GM13977 (cell line): Measurements from ENCODE around the gene WBP2NL.
"Not testable (repeated sequence)": the region's sequence is repeated elsewhere in the genome, so short reads cannot be mapped to it uniquely, and the experiment has no call there.

Experiments used
- DNase-seq: peaks from one replicate; pipeline ENCODE4 v3.0.0; 2012; ENCODE audit warnings: low spot score
- CTCF ChIP-seq: IDR thresholded peaks from 2 replicates; pipeline ENCODE4 v1.5.1; 2012; ENCODE audit warnings: mild to moderate bottlenecking, control low read depth; ENCODE audit not compliant: insufficient read depth; ENCODE audit errors: extremely low read depth, missing control alignments
- in situ Hi-C: fragments of 300-500 bp; cut with MboI; formaldehyde crosslinking; loops from one replicate; pipeline ENCODE4 v1.12.0; 2022; ENCODE audit warnings: low sequenced_read_pairs, low pct_unique_long_range_greater_than_20kb, mixed read lengths, inconsistent platforms; ENCODE audit not compliant: unreplicated experiment

The WBP2NL gene

DNA sequence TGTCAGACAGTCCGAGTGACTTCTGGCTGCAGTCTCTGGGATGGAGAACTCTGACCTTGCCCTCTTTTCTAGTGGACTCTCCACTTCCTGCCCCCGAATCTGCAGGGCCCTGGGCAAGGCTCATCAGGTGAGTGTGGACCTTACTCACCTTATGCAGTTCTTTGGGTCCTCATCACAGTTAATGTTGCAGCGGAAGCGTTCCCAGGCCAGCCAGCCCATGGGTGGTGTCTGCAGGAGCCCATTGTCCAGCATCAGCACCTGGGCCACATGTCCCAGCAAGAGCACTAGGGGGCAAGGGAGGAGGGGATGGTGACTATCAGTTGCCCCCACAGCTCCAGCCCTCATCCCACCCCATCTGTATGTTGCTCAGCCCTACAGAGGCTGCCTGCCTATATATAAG lies 69.7 kb downstream of the WBP2NL start:
- in situ Hi-C loops = no loop called here
- no peak for DNase-seq

GRCh38 chr22:42069801-42070516 lies 71.4 kb downstream of the WBP2NL start:
- TF ChIP-seq CTCF = no peak
- in situ Hi-C loops = loop anchor here (10.0 kb wide), 1 partner anchor 85 kb away; no protein-coding TSS in a partner anchor
- no peak for DNase-seq

More for the DNA sequence above, 69.7 kb downstream of the WBP2NL start:
- TF ChIP-seq CTCF = no peak

DNA sequence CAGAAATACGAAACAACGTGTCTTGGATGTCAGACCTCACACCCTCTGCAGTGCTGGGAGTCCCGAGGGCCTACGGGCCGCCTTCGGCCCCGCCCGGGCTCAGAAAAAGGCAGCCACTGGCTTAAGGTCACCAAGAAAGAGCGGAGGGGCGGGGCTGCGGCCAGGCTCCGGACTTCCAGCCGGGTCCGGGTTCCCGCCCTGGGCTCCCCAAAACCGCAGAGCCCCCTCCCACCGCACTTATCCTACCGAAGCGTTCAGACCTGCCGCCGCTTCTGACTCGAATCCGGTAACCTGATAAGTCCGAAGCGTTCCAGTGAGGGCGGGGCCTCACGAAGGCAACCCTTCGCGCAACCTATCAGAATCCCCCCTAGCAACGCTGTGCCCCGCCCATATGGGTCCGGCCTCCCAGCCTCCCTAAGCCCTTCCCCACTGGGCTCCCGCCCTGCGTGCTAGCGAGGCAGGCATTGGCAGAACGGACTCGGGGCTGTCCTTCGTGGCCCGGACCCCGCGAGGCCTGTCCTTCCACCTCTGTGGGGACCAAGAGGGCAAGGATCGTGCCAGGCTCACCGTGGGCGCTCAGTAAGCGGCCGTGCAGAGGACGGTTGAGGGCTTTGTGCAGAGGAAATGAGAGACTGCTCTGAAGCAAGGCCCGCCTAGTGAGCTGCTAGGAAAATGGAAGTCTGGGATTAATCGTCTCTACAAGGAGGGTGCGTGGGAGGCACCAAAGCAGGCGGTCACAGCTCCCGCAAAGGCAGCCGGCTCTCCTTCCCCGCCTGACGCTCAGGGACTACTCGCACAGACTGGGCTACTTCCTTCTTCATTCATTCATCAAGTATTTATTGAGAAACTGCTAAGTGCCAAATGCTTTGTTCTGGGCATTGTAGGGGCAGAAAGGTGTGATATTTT lies 72.2 kb downstream of the WBP2NL start, which contains the start of gene NAGA:
Gene NAGA (minus strand): TSS at position 296 of the 906 bp plus-strand sequence. CDS start 515 bp downstream, outside the sequence.
- no peak for TF ChIP-seq CTCF
- DNase-seq = peak; percentile 96

DNA sequence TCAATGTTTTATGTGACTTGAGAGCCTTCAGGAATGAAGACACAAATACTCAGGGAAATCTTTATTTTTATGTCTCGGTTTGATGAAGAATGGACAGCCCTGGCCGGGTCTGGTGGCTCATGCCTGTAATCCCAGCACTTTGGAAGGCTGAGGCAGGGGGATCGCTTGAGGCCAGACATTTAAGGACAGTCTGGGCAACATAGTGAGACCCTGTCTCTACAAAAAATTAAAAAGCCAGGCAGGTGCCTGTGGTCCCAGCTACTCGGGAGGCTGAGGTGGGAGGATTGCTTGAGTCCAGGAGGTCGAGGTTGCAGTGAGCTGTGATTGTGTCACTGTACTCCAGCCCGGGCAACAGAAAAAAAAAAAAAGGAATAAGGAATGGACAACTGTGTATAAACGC lies 72.9 kb downstream of the WBP2NL start:
- DNase-seq = not testable (repeated sequence)
- in situ Hi-C loops = loop anchor here (10.0 kb wide), 1 partner anchor 87 kb away; no protein-coding TSS in a partner anchor

More for the DNA sequence above, 72.2 kb downstream of the WBP2NL start, which contains the start of gene NAGA:
- in situ Hi-C loops = loop anchor here (10.0 kb wide), 1 partner anchor 86 kb away; no protein-coding TSS in a partner anchor

DNA sequence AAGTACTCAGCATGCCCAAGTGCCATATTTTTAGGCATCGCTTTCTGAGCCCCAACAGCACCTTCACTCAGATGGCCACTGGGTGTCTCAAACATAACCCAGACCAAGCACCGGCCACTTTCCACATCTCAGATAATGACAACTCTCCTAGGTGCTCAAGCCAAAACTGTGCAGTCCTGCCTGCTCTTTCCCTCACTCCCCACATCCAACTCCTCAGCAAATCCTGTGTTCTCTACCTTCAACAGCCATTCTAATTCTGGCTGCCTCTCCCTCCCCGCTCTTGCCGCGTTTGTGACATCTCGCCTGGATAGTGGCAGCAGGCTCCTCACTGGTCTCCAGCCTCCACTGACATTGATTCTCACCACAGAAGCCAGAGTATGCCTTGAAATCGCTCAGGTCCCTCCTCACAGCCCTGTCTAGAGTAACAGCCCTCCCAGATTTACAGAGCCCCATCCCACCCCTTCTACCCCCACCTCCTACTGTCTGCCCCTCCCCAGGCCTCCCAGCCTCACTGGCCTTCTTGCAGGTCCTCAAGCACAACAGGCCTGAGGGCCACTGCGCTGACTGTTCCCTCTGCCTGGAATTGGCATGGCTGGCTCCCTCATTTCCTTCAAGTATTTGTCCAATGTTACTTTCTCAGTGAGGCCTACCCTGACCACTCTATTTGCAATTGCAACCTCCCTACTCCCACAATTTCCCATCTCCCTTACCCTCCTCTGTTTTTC lies 74.2 kb downstream of the WBP2NL start:
- TF ChIP-seq CTCF = no peak
- DNase-seq = no peak
- in situ Hi-C loops = loop anchor here (10.0 kb wide), 1 partner anchor 88 kb away; no protein-coding TSS in a partner anchor

GRCh38 chr22:42073621-42074041 lies 75.0 kb downstream of the WBP2NL start:
- DNase-seq = no peak
- in situ Hi-C loops = loop anchor here (10.0 kb wide), 1 partner anchor 89 kb away; no protein-coding TSS in a partner anchor
- no peak for TF ChIP-seq CTCF
